Measurements from ENCODE around the gene RBFOX1. TPM values are rescaled to one million over a fixed set of nuclear protein-coding genes. Genes with fewer than 3 reads are reported as not detected.

The RBFOX1 gene
- total RNA-seq, 2 donors from 2014 or later = 30.4 to 33.0 TPM

DNA sequence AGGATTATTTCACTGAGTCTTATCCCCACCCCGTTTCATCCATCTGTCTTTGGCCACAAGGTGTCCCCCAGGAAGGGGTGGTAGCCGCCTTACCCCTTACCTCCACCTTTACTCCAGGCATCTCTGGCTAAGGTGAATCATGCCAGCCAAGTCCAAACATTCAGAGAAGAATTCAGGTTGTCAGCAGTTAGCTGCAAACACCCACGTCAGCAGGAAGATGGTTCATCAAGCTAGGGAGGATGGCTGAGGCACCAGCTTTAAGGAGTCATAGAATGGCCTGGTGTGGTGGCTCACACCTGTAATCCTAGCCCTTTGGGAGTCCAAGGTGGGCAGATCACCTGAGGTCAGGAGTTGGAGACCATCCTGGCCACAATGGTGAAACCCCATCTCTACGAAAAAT lies 61.0 kb downstream of the RBFOX1 start:
- no peak for TF ChIP-seq CTCF (IDR thresholded peaks at IDR 0.05)
- Histone ChIP-seq H3K9me3 (no peaks in the 10 kb centered on the region), H3K4me1 (peaks cover 0 to 9% of the 10 kb centered on the region in 2 donors), H3K27me3 (no peaks in the 10 kb centered on the region), H3K27ac (no peak overlapping the region), H3K36me3 (no peaks in the 10 kb centered on the region), H3K4me3 (no peak overlapping the region)
- DNase-seq (ENCODE audit: low spot score) = no peak

- no peak for TF ChIP-seq CTCF (IDR thresholded peaks at IDR 0.05)
- no peak overlapping the region for H3K4me3 ChIP-seq
- H3K36me3 ChIP-seq = no peaks in the 10 kb centered on the region
- H3K27me3 ChIP-seq = no peaks in the 10 kb centered on the region
- no peak overlapping the region for H3K27ac ChIP-seq
- DNase-seq (ENCODE audit: low spot score) = no peak
- H3K4me1 ChIP-seq = peaks cover 0 to 9% of the 10 kb centered on the region in 2 donors
- H3K9me3 ChIP-seq = no peaks in the 10 kb centered on the region
Observed at GRCh38 chr16:7394720-7395336, 62.2 kb downstream of the RBFOX1 start.

GRCh38 chr16:7397901-7398300 lies 65.3 kb downstream of the RBFOX1 start:
- Histone ChIP-seq H3K9me3 (no peaks in the 10 kb centered on the region), H3K27me3 (no peaks in the 10 kb centered on the region), H3K4me1 (no peaks in the 10 kb centered on the region), H3K36me3 (no peaks in the 10 kb centered on the region), H3K27ac (no peak overlapping the region), H3K4me3 (no peak overlapping the region)
- no peak for DNase-seq (ENCODE audit: low spot score)
- no peak for TF ChIP-seq CTCF (IDR thresholded peaks at IDR 0.05)

- Histone ChIP-seq H3K9me3 (no peaks in the 10 kb centered on the region), H3K27me3 (no peaks in the 10 kb centered on the region), H3K4me1 (no peaks in the 10 kb centered on the region), H3K4me3 (no peak overlapping the region), H3K27ac (no peak overlapping the region), H3K36me3 (no peaks in the 10 kb centered on the region)
- DNase-seq (ENCODE audit: low spot score) = no peak
- TF ChIP-seq CTCF (IDR thresholded peaks at IDR 0.05) = no peak
Observed at GRCh38 chr16:7398536-7398935, 65.9 kb downstream of the RBFOX1 start.

DNA sequence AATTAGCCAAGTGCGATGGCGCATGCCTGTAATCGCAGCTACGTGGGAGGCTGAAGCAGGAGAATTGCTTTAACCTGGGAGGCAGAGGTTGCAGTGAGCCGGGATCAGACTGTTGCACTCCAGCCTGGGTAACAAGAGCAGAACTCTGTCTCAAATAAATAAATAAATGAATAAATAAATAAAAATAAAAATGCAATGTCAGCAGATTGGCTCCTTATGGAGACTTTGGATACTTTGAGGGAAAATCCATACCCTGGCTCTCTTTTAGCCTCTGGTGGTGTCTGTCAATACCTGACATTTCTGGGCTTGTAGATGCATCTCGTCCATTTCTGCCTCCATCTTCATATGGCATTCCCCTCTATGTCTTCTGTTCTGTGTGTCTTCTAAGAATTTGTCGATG lies 66.7 kb downstream of the RBFOX1 start:
- no peak for TF ChIP-seq CTCF (IDR thresholded peaks at IDR 0.05)
- Histone ChIP-seq H3K27ac (no peak overlapping the region), H3K9me3 (no peaks in the 10 kb centered on the region), H3K27me3 (no peaks in the 10 kb centered on the region), H3K36me3 (no peaks in the 10 kb centered on the region), H3K4me3 (no peak overlapping the region), H3K4me1 (peaks cover 0 to 3% of the 10 kb centered on the region in 2 donors)
- no peak for DNase-seq (ENCODE audit: low spot score)

Data from right atrium auricular region (tissue), 2 donors.